Uterus (tissue), 2 donors: ENCODE results near the gene HIPK2.

Experiments
- CTCF ChIP-seq, 4 experiments: fragments of 200-600 bp in 2 of 4; fragments of 450-650 bp in 2 of 4; sonication (generic) in 2 of 4; IDR thresholded peaks; one replicate each; pipeline ENCODE4 v1.5.1; 2016 to 2019; ENCODE audit warnings: antibody characterized with exemption in 4 of 4, mild to moderate bottlenecking in 2 of 4, moderate library complexity in 1 of 4
- POLR2A ChIP-seq, 2 donors: fragments of 450-650 bp; IDR thresholded peaks; one replicate each; pipeline ENCODE4 v1.6.1; 2016; ENCODE audit warnings: antibody characterized with exemption in 2 of 2, mild to moderate bottlenecking in 1 of 2, moderate library complexity in 1 of 2

GRCh38 chr7:139630643-139631519 is 146.9 kb downstream of the HIPK2 start:
- TF ChIP-seq POLR2A (IDR thresholded peaks at IDR 0.05) (no peak), CTCF (IDR thresholded peaks at IDR 0.05) (no peak)
